Progenitor cell of endocrine pancreas (in vitro differentiated cells): ENCODE measurements around the gene DSCAML1. TPM values are rescaled to one million over a fixed set of nuclear protein-coding genes. Genes with fewer than 3 reads are reported as not detected.

ENCODE experiments used
- DNase-seq: peaks from one replicate; pipeline ENCODE4 v3.0.0; 2021; ENCODE audit warnings: low spot score; ENCODE audit not compliant: unreplicated experiment
- H3K27ac Mint-ChIP-seq: 2 replicates; pipeline ENCODE4 v1.8.0; 2021; ENCODE audit warnings: mild to moderate bottlenecking, moderate library complexity, mixed read lengths
- H3K27me3 Mint-ChIP-seq: 2 replicates; pipeline ENCODE4 v1.8.0; 2021; ENCODE audit warnings: mixed read lengths
- H3K36me3 Mint-ChIP-seq: 2 replicates; pipeline ENCODE4 v1.8.0; 2022; ENCODE audit warnings: mixed read lengths; ENCODE audit not compliant: insufficient read depth
- H3K4me1 Mint-ChIP-seq: 2 replicates; pipeline ENCODE4 v1.8.0; 2021; ENCODE audit warnings: low read depth, mixed read lengths
- H3K4me3 Mint-ChIP-seq: 2 replicates; pipeline ENCODE4 v1.8.0; 2021; ENCODE audit warnings: low read depth, mild to moderate bottlenecking, moderate library complexity, mixed read lengths
- H3K9me3 Mint-ChIP-seq: 2 replicates; pipeline ENCODE4 v1.8.0; 2021; ENCODE audit warnings: low read depth, mixed read lengths
- total RNA-seq: library from RNA; stranded (reverse); gene quantifications from 2 replicates; pipeline ENCODE4 v1.2.1, GENCODE V29; 2021
- TF ChIP-seq, protein P1 (sequence below): fragments of 200-600 bp; sonication (generic); IDR thresholded peaks from one replicate; pipeline ENCODE4 v1.5.0; 2021; ENCODE audit warnings: antibody characterized with exemption, mild to moderate bottlenecking; ENCODE audit not compliant: unreplicated experiment

The DSCAML1 gene
- total RNA-seq, 1 donor from 2014 or later: 2.7 TPM

DNA sequence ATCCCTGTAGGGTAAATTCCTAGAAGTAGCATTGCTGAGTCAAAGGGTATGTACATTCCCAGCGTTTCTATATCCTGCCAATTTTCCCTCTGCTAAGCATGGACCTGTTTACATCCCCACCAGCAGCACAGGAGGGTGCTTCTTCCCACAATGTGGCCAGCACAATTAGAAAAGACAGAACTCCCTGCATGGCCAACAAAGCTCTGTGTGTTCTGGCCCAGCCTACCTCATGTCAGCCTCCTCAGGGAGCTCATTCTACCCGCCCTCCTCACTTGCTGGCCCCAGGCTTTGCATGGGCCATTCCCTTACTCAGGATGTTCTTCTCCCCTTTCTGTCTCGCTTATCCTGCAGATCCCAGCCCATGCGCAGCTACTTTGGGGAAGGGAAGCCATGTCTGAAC, 186.1 kb downstream of the DSCAML1 start:
- no peak overlapping the region for H3K27ac Mint-ChIP-seq
- no peak for DNase-seq
- TF ChIP-seq, protein P1, sequence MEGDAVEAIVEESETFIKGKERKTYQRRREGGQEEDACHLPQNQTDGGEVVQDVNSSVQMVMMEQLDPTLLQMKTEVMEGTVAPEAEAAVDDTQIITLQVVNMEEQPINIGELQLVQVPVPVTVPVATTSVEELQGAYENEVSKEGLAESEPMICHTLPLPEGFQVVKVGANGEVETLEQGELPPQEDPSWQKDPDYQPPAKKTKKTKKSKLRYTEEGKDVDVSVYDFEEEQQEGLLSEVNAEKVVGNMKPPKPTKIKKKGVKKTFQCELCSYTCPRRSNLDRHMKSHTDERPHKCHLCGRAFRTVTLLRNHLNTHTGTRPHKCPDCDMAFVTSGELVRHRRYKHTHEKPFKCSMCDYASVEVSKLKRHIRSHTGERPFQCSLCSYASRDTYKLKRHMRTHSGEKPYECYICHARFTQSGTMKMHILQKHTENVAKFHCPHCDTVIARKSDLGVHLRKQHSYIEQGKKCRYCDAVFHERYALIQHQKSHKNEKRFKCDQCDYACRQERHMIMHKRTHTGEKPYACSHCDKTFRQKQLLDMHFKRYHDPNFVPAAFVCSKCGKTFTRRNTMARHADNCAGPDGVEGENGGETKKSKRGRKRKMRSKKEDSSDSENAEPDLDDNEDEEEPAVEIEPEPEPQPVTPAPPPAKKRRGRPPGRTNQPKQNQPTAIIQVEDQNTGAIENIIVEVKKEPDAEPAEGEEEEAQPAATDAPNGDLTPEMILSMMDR: no peak
- H3K9me3 Mint-ChIP-seq: no peaks in the 10 kb centered on the region
- H3K36me3 Mint-ChIP-seq: no peaks in the 10 kb centered on the region
- H3K27me3 Mint-ChIP-seq: peaks cover 19% of the 10 kb centered on the region
- peaks cover 23% of the 10 kb centered on the region for H3K4me1 Mint-ChIP-seq
- no peak overlapping the region for H3K4me3 Mint-ChIP-seq

DNA sequence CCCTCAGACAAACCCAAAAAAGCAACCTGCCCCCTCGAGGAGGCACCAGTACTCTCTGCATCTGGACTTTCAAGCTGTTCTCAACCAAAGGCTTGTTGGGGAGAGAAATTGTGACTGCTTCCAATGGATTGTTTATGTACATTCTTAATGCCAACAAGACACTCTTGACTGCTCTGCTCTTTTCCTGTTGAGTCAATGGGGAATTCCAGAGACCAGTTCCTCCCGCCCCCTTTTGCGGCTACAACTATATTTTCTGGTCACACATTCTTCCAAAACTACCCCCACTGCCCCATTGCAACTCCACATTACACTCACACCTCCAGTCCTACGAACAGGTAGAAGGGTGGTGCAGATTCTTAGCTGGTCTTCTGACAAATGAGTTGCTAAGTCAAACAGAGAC, 187.0 kb downstream of the DSCAML1 start:
- Mint-ChIP-seq H3K9me3 (no peaks in the 10 kb centered on the region), H3K36me3 (no peaks in the 10 kb centered on the region), H3K27me3 (peaks cover 23% of the 10 kb centered on the region), H3K4me3 (no peak overlapping the region), H3K27ac (no peak overlapping the region), H3K4me1 (peaks cover 25% of the 10 kb centered on the region)
- TF ChIP-seq, protein P1: no peak
- DNase-seq: no peak

DNA sequence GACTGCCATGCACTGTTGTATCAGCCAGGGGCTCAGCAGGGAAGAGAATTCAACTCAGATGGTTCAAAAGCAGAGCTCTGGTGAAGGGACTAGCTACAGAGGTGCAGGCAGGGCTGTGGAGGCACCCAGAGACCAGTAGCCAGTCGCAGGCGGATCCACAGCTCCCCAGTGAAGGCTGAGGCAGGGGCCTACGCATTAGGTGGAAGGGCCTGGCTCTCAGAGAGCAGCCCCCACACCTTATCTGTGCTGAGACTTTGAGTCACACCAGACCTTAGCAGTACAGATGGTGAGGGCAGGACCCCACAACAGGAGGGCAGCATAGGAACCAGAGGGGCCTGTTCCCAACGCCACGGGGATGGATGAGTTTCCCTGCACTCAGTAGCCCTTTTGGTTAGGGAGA, 189.6 kb downstream of the DSCAML1 start:
- Mint-ChIP-seq H3K27me3 (peaks cover 19% of the 10 kb centered on the region), H3K36me3 (no peaks in the 10 kb centered on the region), H3K9me3 (no peaks in the 10 kb centered on the region), H3K27ac (no peak overlapping the region), H3K4me1 (peaks cover 24% of the 10 kb centered on the region), H3K4me3 (no peak overlapping the region)
- no peak for DNase-seq
- TF ChIP-seq, protein P1: no peak

DNA sequence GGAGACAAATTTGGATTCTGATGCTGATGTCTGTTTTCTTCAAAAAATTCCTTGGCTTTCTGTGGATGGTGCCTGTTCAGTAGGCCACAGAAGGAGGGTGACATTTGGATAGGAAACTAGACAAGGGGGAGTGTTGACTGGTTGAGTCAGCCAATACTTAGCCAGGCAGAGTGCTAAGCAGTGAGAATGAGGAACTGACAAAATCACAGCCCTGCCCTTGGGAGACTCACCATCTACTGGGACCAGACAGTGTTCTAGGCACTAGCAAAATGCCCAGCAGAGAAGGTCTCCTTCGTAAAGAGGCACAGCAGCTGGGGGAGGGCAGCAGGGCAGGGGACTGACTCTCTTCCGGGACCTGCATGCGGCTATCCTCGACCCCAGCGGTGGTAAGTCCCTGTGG, 190.2 kb downstream of the DSCAML1 start:
- TF ChIP-seq, protein P1: no peak
- peaks cover 17% of the 10 kb centered on the region for H3K4me1 Mint-ChIP-seq
- H3K27ac Mint-ChIP-seq: no peak overlapping the region
- no peak for DNase-seq
- no peaks in the 10 kb centered on the region for H3K36me3 Mint-ChIP-seq
- H3K4me3 Mint-ChIP-seq: no peak overlapping the region
- no peaks in the 10 kb centered on the region for H3K9me3 Mint-ChIP-seq
- H3K27me3 Mint-ChIP-seq: peaks cover 19% of the 10 kb centered on the region

DNA sequence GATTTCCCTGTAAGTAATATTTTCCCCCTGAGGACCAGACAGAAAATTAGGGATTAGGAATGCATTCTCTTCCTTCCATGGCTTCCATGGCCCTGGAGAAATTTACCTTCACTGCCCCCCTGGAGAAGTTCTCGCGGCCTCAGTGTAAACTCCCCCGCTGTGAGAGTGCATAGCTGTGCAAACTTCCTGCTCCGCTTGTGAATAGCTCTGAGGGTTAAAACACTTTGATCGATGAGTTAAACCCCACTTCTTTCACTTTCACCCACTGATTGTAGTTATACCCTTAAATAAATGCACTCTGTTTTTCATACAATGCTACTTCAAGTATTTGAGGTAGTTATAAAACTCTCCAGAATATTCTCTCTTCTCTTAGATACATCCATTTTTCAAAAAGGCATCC, 190.8 kb downstream of the DSCAML1 start:
- Mint-ChIP-seq H3K27me3 (peaks cover 20% of the 10 kb centered on the region), H3K4me3 (no peak overlapping the region)
- DNase-seq: no peak

More for the DNA sequence above, 190.8 kb downstream of the DSCAML1 start:
- H3K27ac Mint-ChIP-seq: no peak overlapping the region
- H3K4me1 Mint-ChIP-seq: peaks cover 13% of the 10 kb centered on the region
- no peaks in the 10 kb centered on the region for H3K36me3 Mint-ChIP-seq
- TF ChIP-seq, protein P1: no peak
- no peaks in the 10 kb centered on the region for H3K9me3 Mint-ChIP-seq
